Central memory CD8-positive, alpha-beta T cell (primary cell): ENCODE results near the gene COPS7A.
"Not testable (repeated sequence)": the region's sequence is repeated elsewhere in the genome, so short reads cannot be mapped to it uniquely, and the experiment has no call there.

Experiments
- ATAC-seq: fragments of 150-1000 bp; cut with Tn5 transposase; replicated peaks from 2 replicates; pipeline ENCODE4 v1.10.0; 2022; ENCODE audit warnings: mild to moderate bottlenecking, moderate FRiP score, moderate number of reproducible peaks; ENCODE audit not compliant: poor library complexity, severe bottlenecking; ENCODE audit errors: extremely low read depth
- DNase-seq, 2 donors: peaks; one replicate each; pipeline ENCODE4 v3.0.0; 2021; ENCODE audit warnings: low spot score in 2 of 2
- H3K27ac Mint-ChIP-seq: one replicate; pipeline ENCODE4 v1.8.0; 2022; ENCODE audit warnings: low read depth, mild to moderate bottlenecking, moderate library complexity, mixed read lengths
- H3K27me3 Mint-ChIP-seq: one replicate; pipeline ENCODE4 v1.8.0; 2022; ENCODE audit warnings: mixed read lengths
- H3K36me3 Mint-ChIP-seq: one replicate; pipeline ENCODE4 v1.8.0; 2022; ENCODE audit warnings: mild to moderate bottlenecking, moderate library complexity, mixed read lengths; ENCODE audit not compliant: insufficient read depth
- H3K4me1 Mint-ChIP-seq: one replicate; pipeline ENCODE4 v1.8.0; 2022; ENCODE audit warnings: mixed read lengths
- H3K4me3 Mint-ChIP-seq: one replicate; pipeline ENCODE4 v1.8.0; 2022; ENCODE audit warnings: mild to moderate bottlenecking, moderate library complexity, mixed read lengths
- H3K9me3 Mint-ChIP-seq: one replicate; pipeline ENCODE4 v1.8.0; 2022; ENCODE audit warnings: mixed read lengths

COPS7A gene

DNA sequence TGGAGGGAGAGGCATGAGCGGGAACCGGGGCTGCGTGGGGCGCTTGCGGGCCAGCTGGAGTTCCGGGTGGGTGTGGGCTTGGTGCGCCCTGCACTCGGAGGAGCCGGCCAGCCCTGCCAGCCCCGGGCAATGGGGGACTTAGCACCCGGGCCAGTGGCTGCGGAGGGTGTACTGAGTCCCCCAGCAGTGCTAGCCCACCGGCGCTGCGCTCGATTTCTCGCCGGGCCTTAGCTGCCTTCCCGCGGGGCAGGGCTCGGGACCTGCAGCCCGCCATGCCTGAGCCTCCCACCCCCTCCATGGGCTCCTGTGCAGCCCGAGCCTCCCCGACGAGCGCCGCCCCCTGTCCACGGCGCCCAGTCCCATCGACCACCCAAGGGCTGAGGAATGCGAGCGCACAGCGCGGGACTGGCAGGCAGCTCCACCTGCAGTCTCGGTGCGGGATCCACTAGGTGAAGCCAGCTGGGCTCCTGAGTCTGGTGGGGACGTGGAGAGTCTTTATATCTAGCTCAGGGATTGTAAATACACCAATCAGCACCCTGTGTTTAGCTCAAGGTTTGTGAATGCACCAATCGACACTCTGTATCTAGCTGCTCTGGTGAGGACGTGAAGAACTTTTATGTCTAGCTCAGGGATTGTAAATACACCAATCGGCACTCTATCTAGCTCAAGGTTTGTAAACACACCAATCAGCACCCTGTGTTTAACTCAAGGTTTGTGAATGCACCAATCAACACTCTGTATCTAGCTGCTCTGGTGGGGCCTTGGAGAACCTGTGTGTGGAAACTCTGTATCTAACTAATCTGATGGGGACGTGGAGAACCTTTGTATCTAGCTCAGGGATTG, 7.6 kb upstream of the COPS7A start:
- DNase-seq, H3K4me3 Mint-ChIP-seq, H3K27me3 Mint-ChIP-seq, H3K36me3 Mint-ChIP-seq, H3K9me3 Mint-ChIP-seq, ATAC-seq, H3K27ac Mint-ChIP-seq, H3K4me1 Mint-ChIP-seq: not testable (repeated sequence)

DNA sequence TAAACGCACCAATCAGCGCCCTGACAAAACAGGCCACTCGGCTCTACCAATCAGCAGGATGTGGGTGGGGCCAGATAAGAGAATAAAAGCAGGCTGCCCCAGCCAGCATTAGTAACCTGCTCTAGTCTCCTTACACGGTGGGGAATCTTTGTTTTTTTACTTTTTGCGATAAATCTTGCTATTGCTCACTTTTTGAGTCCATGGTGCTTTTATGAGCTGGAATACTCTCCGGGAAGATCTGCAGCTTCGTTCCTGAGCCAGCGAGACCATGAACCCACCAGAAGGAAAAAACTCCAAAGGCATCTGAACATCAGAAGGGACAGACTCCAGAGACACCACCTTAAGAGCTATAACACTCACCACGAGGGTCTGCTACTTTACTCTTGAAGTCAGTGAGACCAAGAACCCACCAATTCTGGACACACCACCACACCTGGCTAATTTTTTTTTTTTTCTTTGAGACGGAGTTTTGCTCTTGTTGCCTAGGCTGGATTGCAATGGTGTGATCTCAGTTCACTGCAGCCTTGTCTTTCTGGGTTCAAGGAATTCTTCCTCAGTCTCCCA, 6.9 kb upstream of the COPS7A start:
- Mint-ChIP-seq H3K27ac (no peak overlapping the region), H3K36me3 (no peaks in the 10 kb centered on the region), H3K4me3 (no peak overlapping the region), H3K27me3 (no peaks in the 10 kb centered on the region), H3K4me1 (no peaks in the 10 kb centered on the region), H3K9me3 (no peaks in the 10 kb centered on the region)
- DNase-seq = no peak
- no peak for ATAC-seq

DNA sequence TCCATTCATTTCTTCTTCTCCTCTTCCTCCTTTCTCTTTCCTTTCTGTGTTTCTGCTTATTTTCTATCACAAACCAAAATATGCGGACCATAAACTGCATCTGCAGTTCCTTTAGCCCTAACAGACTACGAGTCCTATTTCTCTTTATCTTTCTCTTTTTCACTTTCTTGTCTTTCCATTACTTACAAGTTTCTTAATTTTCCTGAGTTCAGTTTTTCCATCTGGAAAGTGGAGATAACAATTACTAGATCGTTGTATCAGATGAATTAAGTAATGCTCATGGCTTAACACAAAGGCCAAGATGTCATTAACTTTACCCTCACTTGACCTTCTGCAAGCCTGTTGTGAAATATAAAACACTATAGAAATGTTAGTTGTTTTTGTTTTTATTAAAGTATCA, 983 bp upstream of the COPS7A start:
- Mint-ChIP-seq H3K4me1 (peaks cover 20% of the 10 kb centered on the region), H3K27ac (no peak overlapping the region), H3K36me3 (peaks cover 17% of the 10 kb centered on the region), H3K4me3 (no peak overlapping the region), H3K9me3 (no peaks in the 10 kb centered on the region), H3K27me3 (no peaks in the 10 kb centered on the region)
- no peak for ATAC-seq
- DNase-seq = no peak

DNA sequence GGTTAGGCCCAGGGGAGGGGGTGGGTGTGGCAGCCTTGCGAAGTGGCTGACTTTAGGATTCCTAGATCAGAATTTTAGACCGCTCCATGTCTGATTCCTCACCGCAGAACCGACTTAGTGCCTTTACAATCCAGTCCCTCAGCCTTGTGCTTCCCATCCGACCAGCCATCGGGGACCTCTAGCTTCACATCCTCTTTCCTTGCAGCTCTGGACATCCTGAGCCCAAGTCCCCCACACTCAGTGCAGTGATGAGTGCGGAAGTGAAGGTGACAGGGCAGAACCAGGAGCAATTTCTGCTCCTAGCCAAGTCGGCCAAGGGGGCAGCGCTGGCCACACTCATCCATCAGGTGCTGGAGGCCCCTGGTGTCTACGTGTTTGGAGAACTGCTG, 557 bp downstream of the COPS7A start:
- Mint-ChIP-seq H3K27ac (peak overlapping the region; percentile 97), H3K4me3 (peak overlapping the region; percentile 78)
- ATAC-seq = peak; percentile 16

DNA sequence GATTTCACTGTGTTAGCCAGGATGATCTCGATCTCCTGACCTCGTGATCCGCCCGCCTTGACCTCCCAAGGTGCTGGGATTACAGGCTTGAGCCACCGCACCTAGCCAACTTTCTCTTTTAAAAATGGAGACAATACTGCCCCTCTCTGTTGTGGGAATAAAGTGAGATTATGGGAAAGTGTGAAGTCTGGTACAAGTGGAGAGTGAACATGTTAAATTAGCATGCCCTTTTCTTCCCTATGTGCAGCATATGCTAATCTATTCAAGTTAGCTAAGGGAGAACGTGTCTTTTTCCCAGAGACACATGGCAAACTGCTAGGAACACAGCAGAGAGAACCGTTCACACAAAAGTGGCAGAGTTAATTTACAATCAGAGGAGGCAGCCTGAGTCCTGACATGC, 1.5 kb downstream of the COPS7A start:
- peaks cover 20% of the 10 kb centered on the region for H3K4me1 Mint-ChIP-seq
- no peak overlapping the region for H3K27ac Mint-ChIP-seq
- peak overlapping the region; percentile 78 for H3K4me3 Mint-ChIP-seq

More for the DNA sequence above, 557 bp downstream of the COPS7A start:
- H3K36me3 Mint-ChIP-seq = peaks cover 23% of the 10 kb centered on the region
- H3K9me3 Mint-ChIP-seq = no peaks in the 10 kb centered on the region
- peaks cover 20% of the 10 kb centered on the region for H3K4me1 Mint-ChIP-seq
- DNase-seq = no peak
- no peaks in the 10 kb centered on the region for H3K27me3 Mint-ChIP-seq

DNA sequence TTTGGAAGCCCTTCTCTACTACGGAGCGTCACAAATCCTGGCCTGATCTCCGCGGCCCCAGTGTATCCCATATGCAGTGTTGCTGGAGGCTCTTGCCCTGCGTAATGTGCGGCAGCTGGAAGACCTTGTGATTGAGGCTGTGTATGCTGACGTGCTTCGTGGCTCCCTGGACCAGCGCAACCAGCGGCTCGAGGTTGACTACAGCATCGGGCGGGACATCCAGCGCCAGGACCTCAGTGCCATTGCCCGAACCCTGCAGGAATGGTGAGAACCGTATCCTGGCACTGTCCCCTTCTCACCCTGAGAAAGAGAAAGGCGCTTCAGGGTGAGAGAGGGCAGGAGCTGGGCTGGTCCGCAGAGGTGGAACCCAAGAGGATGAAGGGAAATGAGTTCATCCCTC, 5.3 kb downstream of the COPS7A start:
- DNase-seq = no peak
- Mint-ChIP-seq H3K9me3 (no peaks in the 10 kb centered on the region), H3K27me3 (no peaks in the 10 kb centered on the region), H3K36me3 (peaks cover 31% of the 10 kb centered on the region), H3K4me3 (no peak overlapping the region), H3K27ac (no peak overlapping the region), H3K4me1 (peaks cover 12% of the 10 kb centered on the region)
- no peak for ATAC-seq

More for the DNA sequence above, 1.5 kb downstream of the COPS7A start:
- H3K36me3 Mint-ChIP-seq = peaks cover 29% of the 10 kb centered on the region
- H3K9me3 Mint-ChIP-seq = no peaks in the 10 kb centered on the region
- DNase-seq (no peak), ATAC-seq (no peak)
- H3K27me3 Mint-ChIP-seq = no peaks in the 10 kb centered on the region

DNA sequence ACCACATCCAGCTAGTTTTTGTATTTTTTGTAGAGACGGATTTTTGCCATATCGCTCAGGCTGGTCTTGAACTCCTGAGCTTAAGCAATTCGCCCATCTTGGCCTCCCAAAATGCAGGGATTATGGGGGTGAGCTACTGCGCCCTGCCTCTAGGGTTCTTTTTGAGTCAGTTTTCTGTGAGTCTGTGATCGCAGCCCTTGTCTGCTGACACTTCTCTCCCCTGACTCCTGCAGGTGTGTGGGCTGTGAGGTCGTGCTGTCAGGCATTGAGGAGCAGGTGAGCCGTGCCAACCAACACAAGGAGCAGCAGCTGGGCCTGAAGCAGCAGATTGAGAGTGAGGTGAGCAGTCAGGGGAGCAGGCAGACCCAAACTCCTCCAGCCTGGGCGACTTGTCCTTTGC, 6.3 kb downstream of the COPS7A start:
- DNase-seq (no peak), ATAC-seq (no peak)
- no peak overlapping the region for H3K4me3 Mint-ChIP-seq
- no peaks in the 10 kb centered on the region for H3K9me3 Mint-ChIP-seq
- peaks cover 6% of the 10 kb centered on the region for H3K4me1 Mint-ChIP-seq
- H3K36me3 Mint-ChIP-seq = peaks cover 30% of the 10 kb centered on the region
- H3K27me3 Mint-ChIP-seq = no peaks in the 10 kb centered on the region
- peak overlapping the region; percentile 42 for H3K27ac Mint-ChIP-seq

DNA sequence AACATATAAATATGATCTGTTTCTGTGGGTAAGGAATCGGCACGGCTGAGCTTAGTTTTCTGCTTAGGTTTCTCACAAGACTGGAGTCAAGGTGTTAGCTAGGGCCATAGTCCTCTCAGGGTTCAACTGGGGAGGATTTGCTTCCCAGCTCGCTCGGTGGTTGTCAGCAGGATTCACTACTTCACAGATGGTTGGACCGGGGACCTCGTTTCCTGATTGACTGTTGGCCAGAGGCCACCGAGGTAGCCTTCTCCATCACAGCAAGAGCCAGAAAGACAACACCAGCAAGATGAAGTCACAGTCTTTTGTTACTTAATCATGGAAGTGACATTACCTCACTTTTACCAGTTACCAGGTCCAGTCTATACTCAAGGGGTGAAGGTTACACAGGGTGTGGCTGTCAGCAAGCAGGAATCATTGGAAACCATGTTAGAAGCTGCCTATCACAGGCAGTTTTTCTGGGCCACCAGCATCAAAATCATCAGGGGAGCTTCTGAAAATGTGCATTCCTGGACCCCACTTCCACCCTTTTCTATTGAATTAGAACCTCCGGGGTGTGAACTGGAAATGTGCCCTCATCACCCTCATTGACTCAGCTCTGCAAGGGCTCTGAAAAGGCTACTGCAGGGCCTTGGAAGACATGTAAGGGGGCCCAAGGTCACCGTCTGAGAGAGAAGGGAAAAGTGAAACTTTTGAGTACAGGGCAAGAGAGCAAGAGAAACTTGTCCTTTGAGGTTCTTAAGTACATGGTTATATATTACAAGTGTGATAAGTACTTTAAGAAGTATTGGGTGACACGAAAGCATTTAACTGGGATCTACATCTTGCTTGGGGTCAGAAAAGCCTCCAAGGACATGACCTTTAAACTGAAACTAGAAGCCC, 10.9 kb downstream of the COPS7A start:
- H3K9me3 Mint-ChIP-seq = no peaks in the 10 kb centered on the region
- no peak for DNase-seq
- no peak overlapping the region for H3K27ac Mint-ChIP-seq
- H3K27me3 Mint-ChIP-seq = no peaks in the 10 kb centered on the region
- H3K36me3 Mint-ChIP-seq = peaks cover 18% of the 10 kb centered on the region
- no peak overlapping the region for H3K4me3 Mint-ChIP-seq
- peaks cover 6% of the 10 kb centered on the region for H3K4me1 Mint-ChIP-seq
- no peak for ATAC-seq

DNA sequence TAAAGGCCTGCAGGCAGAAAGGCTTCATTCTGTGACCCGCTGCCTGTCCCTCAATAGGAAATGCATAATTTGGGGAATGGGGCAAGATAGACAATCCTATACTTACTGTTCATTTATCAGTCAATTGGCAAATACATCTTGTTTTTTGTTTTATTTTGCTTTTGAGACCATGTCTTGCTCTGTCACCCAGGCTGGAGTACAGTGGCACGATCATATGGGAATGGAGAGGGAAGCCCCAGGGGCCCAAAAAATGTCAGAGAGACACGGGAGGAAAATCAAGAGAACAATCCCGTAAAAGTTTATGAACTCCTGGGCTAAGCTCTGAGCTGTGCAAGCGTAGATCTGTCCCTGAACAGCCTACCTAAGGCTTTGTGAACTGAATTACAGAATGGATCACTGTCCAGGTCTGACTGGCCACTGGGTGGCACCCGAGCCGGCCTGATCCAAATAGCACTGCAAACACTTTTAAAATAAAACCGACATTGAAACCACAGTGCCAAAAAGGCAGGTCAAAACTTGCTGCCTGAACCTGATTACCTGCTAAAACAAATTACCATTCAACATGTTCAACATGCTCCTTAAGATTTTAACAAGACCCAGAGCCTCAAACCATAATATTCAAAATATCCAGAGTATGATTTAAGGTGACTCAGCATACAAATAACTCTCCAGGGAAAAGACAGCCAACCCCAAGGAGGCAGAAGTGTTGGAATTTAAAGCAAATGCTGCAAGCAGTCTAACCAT, 11.8 kb downstream of the COPS7A start:
- DNase-seq (no peak), ATAC-seq (no peak)
- Mint-ChIP-seq H3K9me3 (no peaks in the 10 kb centered on the region), H3K27ac (no peak overlapping the region), H3K4me1 (peaks cover 6% of the 10 kb centered on the region), H3K36me3 (peaks cover 12% of the 10 kb centered on the region), H3K4me3 (no peak overlapping the region), H3K27me3 (no peaks in the 10 kb centered on the region)

DNA sequence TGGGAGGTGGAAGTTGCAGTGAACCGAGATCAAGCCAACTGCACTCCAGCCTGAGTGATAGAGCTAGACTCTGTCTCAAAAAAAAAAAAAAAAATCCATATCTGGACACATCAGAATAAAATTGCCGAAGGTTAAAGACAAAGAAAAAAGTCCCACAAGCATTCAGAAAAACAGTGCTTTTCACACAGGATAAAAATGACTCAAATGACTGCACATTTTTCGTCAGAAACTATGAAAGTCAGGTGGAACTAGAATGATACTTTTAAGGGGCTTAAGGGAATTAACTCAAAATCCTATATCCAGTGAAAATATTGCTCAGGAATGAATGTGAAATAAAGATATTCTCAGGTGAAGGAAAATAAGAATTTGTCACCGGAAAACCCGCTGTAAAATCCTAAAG, 12.9 kb downstream of the COPS7A start:
- no peak for DNase-seq
- H3K36me3 Mint-ChIP-seq = peaks cover 7% of the 10 kb centered on the region
- no peaks in the 10 kb centered on the region for H3K9me3 Mint-ChIP-seq
- no peak overlapping the region for H3K27ac Mint-ChIP-seq
- ATAC-seq = no peak
- H3K4me3 Mint-ChIP-seq = no peak overlapping the region
- H3K27me3 Mint-ChIP-seq = no peaks in the 10 kb centered on the region
- peaks cover 6% of the 10 kb centered on the region for H3K4me1 Mint-ChIP-seq

DNA sequence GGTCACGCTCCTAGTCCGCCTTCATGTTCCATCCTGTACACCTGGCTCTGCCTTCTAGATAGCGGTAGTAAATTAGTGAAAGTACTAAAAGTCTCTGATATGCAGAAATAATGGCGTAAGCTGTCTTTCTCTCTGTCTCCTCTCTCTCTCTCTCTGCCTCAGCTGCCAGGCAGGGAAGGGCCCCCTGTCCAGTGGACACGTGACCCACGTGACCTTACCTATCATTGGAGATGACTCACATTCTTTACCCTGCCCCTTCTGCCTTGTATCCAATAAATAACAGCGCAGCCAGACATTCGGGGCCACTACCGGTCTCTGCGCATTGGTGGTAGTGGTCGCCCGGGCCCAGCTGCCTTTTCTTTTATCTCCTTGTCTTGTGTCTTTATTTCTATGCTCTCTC, 18.2 kb downstream of the COPS7A start:
- not testable (repeated sequence) for H3K27me3 Mint-ChIP-seq, H3K36me3 Mint-ChIP-seq, H3K4me1 Mint-ChIP-seq, ATAC-seq, H3K9me3 Mint-ChIP-seq, H3K27ac Mint-ChIP-seq, H3K4me3 Mint-ChIP-seq, DNase-seq

DNA sequence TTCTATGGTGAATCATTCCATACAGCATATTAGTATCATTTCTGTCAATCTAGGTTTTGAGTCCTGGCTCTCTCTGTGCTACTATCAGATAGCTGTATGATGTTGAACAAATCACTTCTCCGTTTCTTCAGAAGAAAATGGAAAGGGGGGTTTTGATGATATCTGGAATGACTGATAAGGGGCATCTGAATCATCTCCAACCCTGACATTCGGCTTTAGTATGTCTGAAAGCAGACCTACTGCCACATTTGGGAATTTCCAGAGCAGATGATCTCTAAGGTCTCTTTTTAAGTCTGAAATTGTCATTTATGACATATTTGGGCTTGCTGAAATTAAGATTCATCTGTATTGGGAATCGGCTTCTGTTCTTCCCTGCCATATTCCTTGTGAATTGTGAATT, 19.0 kb downstream of the COPS7A start:
- Mint-ChIP-seq H3K9me3 (no peaks in the 10 kb centered on the region), H3K27me3 (no peaks in the 10 kb centered on the region), H3K27ac (no peak overlapping the region), H3K4me1 (peaks cover 9% of the 10 kb centered on the region), H3K4me3 (no peak overlapping the region), H3K36me3 (peaks cover 9% of the 10 kb centered on the region)
- no peak for ATAC-seq
- no peak for DNase-seq
